Measurements from ENCODE around the gene SLC32A1.

SLC32A1 gene

GRCh38 chr20:38725148-38725901 is 1.0 kb downstream of the SLC32A1 start:
- no peak for DNase-seq

GRCh38 chr20:38725931-38726803 is 1.9 kb downstream of the SLC32A1 start:
- DNase-seq = peak; percentile 27 to 45 (median 31)

- DNase-seq = peak; percentile 32 to 55 (median 45)
Measured at GRCh38 chr20:38726804-38727606, 2.7 kb downstream of the SLC32A1 start.

DNA sequence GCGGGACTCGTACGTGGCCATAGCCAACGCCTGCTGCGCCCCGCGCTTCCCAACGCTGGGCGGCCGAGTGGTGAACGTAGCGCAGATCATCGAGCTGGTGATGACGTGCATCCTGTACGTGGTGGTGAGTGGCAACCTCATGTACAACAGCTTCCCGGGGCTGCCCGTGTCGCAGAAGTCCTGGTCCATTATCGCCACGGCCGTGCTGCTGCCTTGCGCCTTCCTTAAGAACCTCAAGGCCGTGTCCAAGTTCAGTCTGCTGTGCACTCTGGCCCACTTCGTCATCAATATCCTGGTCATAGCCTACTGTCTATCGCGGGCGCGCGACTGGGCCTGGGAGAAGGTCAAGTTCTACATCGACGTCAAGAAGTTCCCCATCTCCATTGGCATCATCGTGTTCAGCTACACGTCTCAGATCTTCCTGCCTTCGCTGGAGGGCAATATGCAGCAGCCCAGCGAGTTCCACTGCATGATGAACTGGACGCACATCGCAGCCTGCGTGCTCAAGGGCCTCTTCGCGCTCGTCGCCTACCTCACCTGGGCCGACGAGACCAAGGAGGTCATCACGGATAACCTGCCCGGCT is 3.4 kb downstream of the SLC32A1 start:
- DNase-seq = no peak

DNA sequence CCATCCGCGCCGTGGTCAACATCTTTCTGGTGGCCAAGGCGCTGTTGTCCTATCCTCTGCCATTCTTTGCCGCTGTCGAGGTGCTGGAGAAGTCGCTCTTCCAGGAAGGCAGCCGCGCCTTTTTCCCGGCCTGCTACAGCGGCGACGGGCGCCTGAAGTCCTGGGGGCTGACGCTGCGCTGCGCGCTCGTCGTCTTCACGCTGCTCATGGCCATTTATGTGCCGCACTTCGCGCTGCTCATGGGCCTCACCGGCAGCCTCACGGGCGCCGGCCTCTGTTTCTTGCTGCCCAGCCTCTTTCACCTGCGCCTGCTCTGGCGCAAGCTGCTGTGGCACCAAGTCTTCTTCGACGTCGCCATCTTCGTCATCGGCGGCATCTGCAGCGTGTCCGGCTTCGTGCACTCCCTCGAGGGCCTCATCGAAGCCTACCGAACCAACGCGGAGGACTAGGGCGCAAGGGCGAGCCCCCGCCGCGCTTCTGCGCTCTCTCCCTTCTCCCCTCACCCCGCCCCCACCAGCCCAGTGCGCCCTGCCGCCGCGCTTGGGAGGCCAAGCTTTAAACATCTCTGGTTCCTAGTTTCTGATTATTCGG is 4.0 kb downstream of the SLC32A1 start:
- no peak for DNase-seq

DNA sequence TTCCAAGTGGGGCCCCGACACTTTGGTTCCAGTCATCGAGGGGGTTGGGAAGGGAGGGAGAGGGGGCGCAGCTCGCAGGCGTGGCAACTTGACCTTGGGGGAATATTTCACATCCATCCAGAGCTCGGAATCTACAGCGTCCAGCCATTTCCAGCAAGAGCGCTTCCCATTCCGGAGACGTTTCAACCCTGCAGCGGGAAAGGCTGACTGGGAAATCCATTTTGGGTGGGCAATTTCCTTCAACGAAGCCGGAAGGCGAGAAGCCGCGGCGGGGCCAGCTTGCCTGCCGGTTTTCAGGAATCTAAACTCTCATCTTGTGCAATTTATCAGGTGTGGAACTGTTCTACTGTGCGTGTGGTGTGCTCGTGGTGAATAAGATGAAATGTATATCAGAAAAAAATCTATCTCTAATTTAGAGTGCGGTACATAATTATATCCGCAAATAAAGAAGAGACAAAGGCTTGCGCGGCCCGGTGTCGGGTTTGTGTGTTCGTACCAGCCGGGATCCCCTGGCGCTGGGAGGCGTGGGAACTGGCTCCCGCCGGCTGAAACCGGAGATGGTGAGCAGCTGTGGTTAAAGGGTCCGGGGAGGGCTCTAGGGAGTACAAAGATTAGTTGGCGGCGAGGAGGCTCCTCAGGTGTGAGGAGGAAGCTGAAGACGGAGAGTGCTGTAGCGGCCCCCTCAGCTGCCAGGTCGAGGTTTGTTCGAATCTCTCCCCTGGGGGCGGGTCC is 4.8 kb downstream of the SLC32A1 start:
- no peak for DNase-seq

GRCh38 chr20:38729767-38730166 is 5.5 kb downstream of the SLC32A1 start:
- no peak for DNase-seq

DNA sequence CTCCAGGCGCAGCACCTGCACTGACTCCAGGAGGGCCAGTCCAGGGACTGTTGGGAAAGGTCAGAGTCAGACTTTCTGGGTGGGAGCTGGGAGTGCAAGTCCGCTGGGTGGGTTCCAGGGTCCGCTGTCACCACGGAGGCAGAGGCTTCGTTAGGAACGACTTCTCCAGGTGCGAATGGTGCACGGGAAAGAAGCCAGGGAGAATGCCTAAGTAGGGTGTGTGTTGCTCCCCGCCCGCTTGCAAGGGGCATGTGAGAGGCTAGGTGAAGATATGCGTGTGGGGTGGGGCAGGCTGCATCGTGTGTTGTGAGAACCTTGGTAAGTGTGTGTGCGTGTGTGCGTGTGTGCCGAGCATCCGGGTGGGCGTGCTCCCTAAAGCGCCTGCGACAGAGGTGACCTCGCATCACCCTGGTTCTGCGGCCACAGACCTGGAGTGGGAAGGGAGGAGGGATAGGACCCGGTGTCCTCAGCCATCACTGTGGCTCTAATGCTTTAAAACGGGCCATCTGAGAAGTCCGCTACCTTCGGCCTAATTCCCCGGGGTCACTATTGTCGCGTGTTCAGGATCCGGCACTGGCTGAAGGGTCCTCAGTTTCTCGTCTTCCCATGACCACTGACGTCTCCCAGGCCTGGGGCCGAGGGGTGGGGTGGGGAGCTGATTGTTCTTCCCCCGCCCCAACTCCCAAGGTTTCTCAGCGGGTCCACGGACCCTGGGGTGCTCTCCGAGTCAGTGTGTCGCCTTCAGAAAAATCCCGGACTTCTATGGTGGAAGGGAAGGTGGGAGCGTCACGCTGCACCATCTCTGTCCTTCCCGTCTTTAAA is 6.1 kb downstream of the SLC32A1 start:
- no peak for DNase-seq

GRCh38 chr20:38730989-38731737 is 6.9 kb downstream of the SLC32A1 start:
- DNase-seq = peak; percentile 57 to 84 (median 67)

DNA sequence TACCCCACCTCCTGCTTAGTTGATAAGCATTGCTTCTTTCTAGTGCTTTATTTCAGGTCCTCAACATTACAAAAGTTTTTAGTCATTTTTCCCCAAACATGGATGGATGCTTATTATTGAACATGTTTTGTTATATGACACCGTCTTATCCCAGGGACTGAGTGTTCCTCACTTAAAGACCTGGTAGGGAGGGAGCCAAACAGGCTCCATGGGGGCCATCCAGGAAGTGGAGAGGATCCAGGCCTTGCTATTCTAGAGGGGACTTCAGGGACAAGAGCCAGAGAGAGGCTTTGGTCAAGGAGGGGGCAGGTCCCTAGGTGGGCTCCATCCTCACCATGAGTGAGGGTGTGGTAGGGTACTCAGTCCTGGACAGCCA is 7.4 kb downstream of the SLC32A1 start:
- no peak for DNase-seq

DNA sequence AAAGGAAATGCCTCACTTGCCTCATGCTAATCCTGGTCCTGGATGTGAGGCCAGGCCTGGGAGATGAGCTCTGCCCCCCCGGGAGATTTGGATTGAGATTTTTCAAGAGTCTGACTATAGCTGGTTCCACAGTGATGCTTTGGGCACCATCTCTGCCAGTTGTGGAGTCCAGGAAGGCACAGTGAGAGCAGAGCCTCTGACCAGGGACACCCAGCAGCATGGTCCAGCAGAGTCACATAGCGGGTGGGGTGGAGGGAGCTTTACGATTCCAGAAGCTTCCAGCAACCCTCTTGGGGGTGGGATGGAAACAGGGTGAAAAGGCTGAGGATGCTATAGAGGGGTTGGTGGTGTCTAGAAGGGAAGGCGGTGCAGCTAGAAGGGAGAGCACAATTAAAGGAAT is 8.7 kb downstream of the SLC32A1 start:
- no peak for DNase-seq

GRCh38 chr20:38735172-38735571 is 10.9 kb downstream of the SLC32A1 start:
- DNase-seq = no peak

- no peak for DNase-seq
Measured at GRCh38 chr20:38737887-38738286, 13.6 kb downstream of the SLC32A1 start.

GRCh38 chr20:38745757-38746156 is 21.5 kb downstream of the SLC32A1 start:
- no peak for DNase-seq

DNA sequence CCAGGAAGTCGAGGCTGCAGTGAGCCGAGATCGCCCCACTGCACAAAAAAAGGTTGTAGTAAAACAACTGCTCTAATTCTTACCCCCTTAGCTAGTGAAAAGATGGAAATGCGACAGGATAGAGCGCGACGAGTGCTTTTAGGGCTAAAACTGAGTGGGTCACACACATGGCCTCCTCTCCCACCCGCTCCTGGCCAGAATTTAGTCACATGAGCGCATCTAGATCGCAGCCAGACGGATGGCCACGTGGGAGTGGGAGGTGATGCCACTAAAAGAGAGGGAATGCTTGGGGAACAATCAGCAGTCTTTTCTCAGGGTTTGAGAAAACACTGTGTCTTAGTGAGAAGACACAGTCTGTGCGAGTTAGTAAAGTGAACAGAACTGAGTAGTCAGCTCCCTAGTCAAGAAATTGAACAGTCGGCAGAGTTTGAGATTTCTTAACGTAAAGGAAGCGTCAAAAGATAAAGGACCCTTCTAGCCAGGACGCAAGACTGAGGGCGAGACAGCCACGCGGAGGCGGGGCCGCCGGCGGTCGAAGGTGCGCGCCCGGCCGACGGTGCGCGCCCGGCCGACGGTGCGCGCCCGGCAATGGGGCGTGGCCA is 23.3 kb downstream of the SLC32A1 start:
- DNase-seq = peak in 1 of 4 experiments; percentile 23

GRCh38 chr20:38748097-38748860 is 24.0 kb downstream of the SLC32A1 start, which contains the start of gene ACTR5:
Gene ACTR5, plus strand, starts transcription at chr20:38748460. Its CDS starts 19 bp downstream, at chr20:38748479.
- DNase-seq = peak; percentile 94 to 98 (median 96)

GRCh38 chr20:38748861-38749149 is 24.5 kb downstream of the SLC32A1 start:
- DNase-seq = no peak

GRCh38 chr20:38751360-38751976 is 27.2 kb downstream of the SLC32A1 start:
- peak in 3 of 4 experiments; percentile 30 to 54 (median 43) for DNase-seq

Data from suppressor macrophage (primary cell).